B cell (primary cell): Measurements from ENCODE around the gene PTPRE. TPM values are rescaled to one million over a fixed set of nuclear protein-coding genes. Genes with fewer than 3 reads are reported as not detected.

Experiments
- ATAC-seq: fragments of 200-7000 bp; cut with Tn5 transposase; one replicate; pipeline ENCODE4 v1.10.0; 2021; ENCODE audit warnings: low read depth, mild to moderate bottlenecking, moderate number of reproducible peaks, moderate library complexity
- CTCF ChIA-PET: fragments of 350-600 bp; sonication (Branson Sonifier 250); formaldehyde crosslinking; loops from one replicate; lab custom pipeline; 2021; ENCODE audit warnings: antibody characterized with exemption, inconsistent platforms; lab: Charles Lee
- POLR2A ChIA-PET: fragments of 350-600 bp; sonication (Branson Sonifier 250); formaldehyde crosslinking; loops from one replicate; lab custom pipeline; 2021; ENCODE audit warnings: antibody characterized with exemption; lab: Charles Lee
- DNase-seq: peaks from one replicate; pipeline ENCODE4 v3.0.0; 2013
- H2AFZ ChIP-seq: 2 replicates; pipeline ENCODE4 v1.6.1; 2012; ENCODE audit warnings: mild to moderate bottlenecking, low read depth, low read length; ENCODE audit not compliant: insufficient read depth, poor library complexity, severe bottlenecking
- H3K27ac ChIP-seq, 2 donors: 1 replicate in 1 of 2; 2 replicates in 1 of 2; pipeline ENCODE4 v1.5.1; 2012 to 2013; ENCODE audit warnings: low read length in 2 of 2, mild to moderate bottlenecking in 2 of 2, moderate library complexity in 1 of 2
- H3K27me3 ChIP-seq, 4 experiments: fragments of 200-600 bp in 1 of 4; sonication (generic) in 1 of 4; replicated peaks in 1 of 4; 1 replicate in 2 of 4; 2 replicates in 2 of 4; pipeline versions ENCODE4 v1.6.1 to v1.7.0; 2013 to 2016; ENCODE audit warnings: low read length in 3 of 4, mild to moderate bottlenecking in 2 of 4, mixed read lengths in 1 of 4, moderate library complexity in 1 of 4; ENCODE audit not compliant: insufficient read depth in 4 of 4, control insufficient read depth in 3 of 4; ENCODE audit errors: control extremely low read depth in 1 of 4
- H3K36me3 ChIP-seq, 2 experiments: replicated peaks in 1 of 2; 1 replicate in 1 of 2; 2 replicates in 1 of 2; pipeline versions ENCODE4 v1.6.1 to v1.7.1; 2013; ENCODE audit warnings: low read length in 1 of 2; ENCODE audit not compliant: insufficient read depth in 2 of 2, control insufficient read depth in 1 of 2; ENCODE audit errors: control extremely low read depth in 1 of 2, extremely low read depth in 1 of 2
- H3K4me1 ChIP-seq, 2 donors: fragments of 200-600 bp in 1 of 2; sonication (generic) in 1 of 2; 1 replicate in 1 of 2; 2 replicates in 1 of 2; pipeline versions ENCODE4 v1.5.1 to v1.6.1; 2013 to 2017; ENCODE audit warnings: low read length in 2 of 2; ENCODE audit not compliant: control insufficient read depth in 2 of 2, insufficient read depth in 2 of 2
- H3K4me2 ChIP-seq: replicated peaks from 2 replicates; pipeline ENCODE3; 2012; ENCODE audit warnings: mild to moderate bottlenecking, low read depth, low read length; ENCODE audit not compliant: poor library complexity, severe bottlenecking
- H3K4me3 ChIP-seq, 5 experiments: fragments of 200-600 bp in 1 of 5; sonication (generic) in 1 of 5; 1 replicate in 3 of 5; 2 replicates in 2 of 5; pipeline versions ENCODE4 v1.5.1 to v1.7.0; 2011 to 2016; ENCODE audit warnings: low read length in 4 of 5, mild to moderate bottlenecking in 4 of 5, low read depth in 2 of 5, control low read depth in 1 of 5, moderate library complexity in 1 of 5; ENCODE audit not compliant: insufficient read depth in 1 of 5; ENCODE audit errors: control extremely low read depth in 1 of 5, extremely low read depth in 1 of 5
- H3K79me2 ChIP-seq: fragments of 200-600 bp; sonication (generic); one replicate; pipeline ENCODE4 v1.6.0; 2016; ENCODE audit warnings: low read length; ENCODE audit not compliant: control insufficient read depth, insufficient read depth
- H3K9ac ChIP-seq: fragments of 200-600 bp; sonication (generic); 2 replicates; pipeline ENCODE4 v1.6.1; 2017; ENCODE audit warnings: mild to moderate bottlenecking, low read length, moderate library complexity
- H3K9me3 ChIP-seq, 3 donors: one replicate each; pipeline versions ENCODE4 v1.6.1 to v1.7.1; 2013; ENCODE audit warnings: low read length in 2 of 3; ENCODE audit not compliant: control insufficient read depth in 2 of 3, insufficient read depth in 1 of 3; ENCODE audit errors: control extremely low read depth in 1 of 3
- H4K20me1 ChIP-seq: 2 replicates; pipeline ENCODE4 v1.6.0; 2012; ENCODE audit warnings: mild to moderate bottlenecking, low read length; ENCODE audit not compliant: insufficient read depth, control insufficient read depth, poor library complexity, severe bottlenecking
- H3K27ac Mint-ChIP-seq: one replicate; pipeline ENCODE4 v1.8.0; 2021; ENCODE audit warnings: mixed read lengths
- H3K27me3 Mint-ChIP-seq: one replicate; pipeline ENCODE4 v1.8.0; 2021; ENCODE audit warnings: mixed read lengths
- H3K4me1 Mint-ChIP-seq: one replicate; pipeline ENCODE4 v1.8.0; 2021; ENCODE audit warnings: mixed read lengths
- H3K4me3 Mint-ChIP-seq: one replicate; pipeline ENCODE4 v1.8.0; 2021; ENCODE audit warnings: mixed read lengths
- H3K9me3 Mint-ChIP-seq: one replicate; pipeline ENCODE4 v1.8.0; 2022; ENCODE audit warnings: mixed read lengths; ENCODE audit not compliant: insufficient read depth
- CTCF ChIP-seq: fragments of 200-600 bp; IDR thresholded peaks from one replicate; pipeline ENCODE4 v1.8.0; 2022; ENCODE audit warnings: antibody characterized with exemption, mild to moderate bottlenecking
- EZH2 ChIP-seq: IDR thresholded peaks from 2 replicates; pipeline ENCODE4 v1.6.1; 2012; ENCODE audit warnings: borderline replicate concordance, low read depth, mild to moderate bottlenecking, moderate library complexity, low read length; ENCODE audit not compliant: insufficient read depth, poor library complexity, severe bottlenecking
- WGBS: methylation state at CpG from one replicate; pipeline ENCODE4 v1.1.5; 2013; ENCODE audit warnings: missing lambda C conversion rate; ENCODE audit not compliant: insufficient coverage; 5-methylcytosine and 5-hydroxymethylcytosine counted together
- intact Hi-C: fragments of 100-400 bp; cut with micrococcal nuclease; formaldehyde crosslinking; loops from one replicate; pipeline ENCODE4 v1.10.0; 2022
- polyA plus RNA-seq: library from polyadenylated mRNA; depleted of rRNA; stranded (reverse); fragments of >200 nt; gene quantifications from 2 replicates; pipeline ENCODE4 v1.2.3, GENCODE V29; 2012
- total RNA-seq, 2 donors: library from RNA; stranded (reverse); fragments of 120-200 nt in 1 of 2; gene quantifications; 1 replicate in 1 of 2; 2 replicates in 1 of 2; pipeline versions ENCODE4 v1.2.3 to v1.2.4, GENCODE V29; 2013 to 2022

The PTPRE gene
- total and polyA plus RNA-seq, 2 donors (not counting 1 experiment from before 2014, with no cell fraction given), result 6.6 to 32.7 TPM

GRCh38 chr10:128040681-128041080, 133.8 kb downstream of the PTPRE start:
- H4K20me1 ChIP-seq, result no peaks in the 10 kb centered on the region
- no peaks in the 10 kb centered on the region for H3K27me3 Mint-ChIP-seq
- no peak for DNase-seq
- H3K79me2 ChIP-seq, result no peaks in the 10 kb centered on the region
- H3K4me2 ChIP-seq, result no peak overlapping the region
- H3K36me3 ChIP-seq, result no peaks in the 10 kb centered on the region
- no peak for ATAC-seq
- peaks cover 6% of the 10 kb centered on the region for H3K4me1 Mint-ChIP-seq
- TF ChIP-seq CTCF, result no peak
- POLR2A ChIA-PET, result no interaction called here
- CTCF ChIA-PET, result interaction anchor here (1.2 to 15.8 kb wide), 3 partner anchors 27 to 38 kb away, joined by 3 to 524 read pairs (median 3); no protein-coding TSS in a partner anchor
- H3K9ac ChIP-seq, result no peak overlapping the region
- H3K9me3 Mint-ChIP-seq, result no peaks in the 10 kb centered on the region
- no peak overlapping the region for H3K27ac ChIP-seq
- intact Hi-C loops, result no loop called here
- no peak overlapping the region for H3K27ac Mint-ChIP-seq
- peaks cover 0 to 2% (median 0%) of the 10 kb centered on the region in 3 donors for H3K9me3 ChIP-seq
- WGBS, result 98% methylated on average over 4 of the region's 8 CpGs
- peaks cover 5 to 8% of the 10 kb centered on the region in 2 donors for H3K4me1 ChIP-seq
- H3K4me3 ChIP-seq, result no peak overlapping the region
- no peak overlapping the region for H3K4me3 Mint-ChIP-seq
- H2AFZ ChIP-seq, result no peak overlapping the region
- no peaks in the 10 kb centered on the region for H3K27me3 ChIP-seq

GRCh38 chr10:128042131-128042610, 135.3 kb downstream of the PTPRE start:
- Mint-ChIP-seq H3K27ac (no peak overlapping the region), H3K4me1 (peaks cover 19% of the 10 kb centered on the region), H3K27me3 (no peaks in the 10 kb centered on the region), H3K4me3 (no peak overlapping the region), H3K9me3 (no peaks in the 10 kb centered on the region)
- Histone ChIP-seq H2AFZ (no peak overlapping the region), H3K27me3 (no peaks in the 10 kb centered on the region), H3K9ac (no peak overlapping the region), H3K4me3 (no peak overlapping the region), H3K4me1 (peaks cover 15 to 23% of the 10 kb centered on the region in 2 donors), H3K36me3 (no peaks in the 10 kb centered on the region), H3K9me3 (peaks cover 0 to 2% (median 0%) of the 10 kb centered on the region in 3 donors), H3K79me2 (peaks cover 13% of the 10 kb centered on the region), H3K4me2 (no peak overlapping the region), H3K27ac (no peak overlapping the region), H4K20me1 (no peaks in the 10 kb centered on the region)
- CTCF ChIA-PET, result interaction anchor here (1.2 to 15.8 kb wide), 2 partner anchors 25 to 36 kb away, joined by 3 to 524 read pairs; no protein-coding TSS in a partner anchor
- DNase-seq (no peak), ATAC-seq (no peak)
- TF ChIP-seq CTCF (no peak), EZH2 (no peak)
- POLR2A ChIA-PET, result no interaction called here
- intact Hi-C loops, result no loop called here
- 86% methylated on average over 15 of the region's 17 CpGs for WGBS
